Measurements from ENCODE around the gene KCNK10.

Gene KCNK10, protein sequence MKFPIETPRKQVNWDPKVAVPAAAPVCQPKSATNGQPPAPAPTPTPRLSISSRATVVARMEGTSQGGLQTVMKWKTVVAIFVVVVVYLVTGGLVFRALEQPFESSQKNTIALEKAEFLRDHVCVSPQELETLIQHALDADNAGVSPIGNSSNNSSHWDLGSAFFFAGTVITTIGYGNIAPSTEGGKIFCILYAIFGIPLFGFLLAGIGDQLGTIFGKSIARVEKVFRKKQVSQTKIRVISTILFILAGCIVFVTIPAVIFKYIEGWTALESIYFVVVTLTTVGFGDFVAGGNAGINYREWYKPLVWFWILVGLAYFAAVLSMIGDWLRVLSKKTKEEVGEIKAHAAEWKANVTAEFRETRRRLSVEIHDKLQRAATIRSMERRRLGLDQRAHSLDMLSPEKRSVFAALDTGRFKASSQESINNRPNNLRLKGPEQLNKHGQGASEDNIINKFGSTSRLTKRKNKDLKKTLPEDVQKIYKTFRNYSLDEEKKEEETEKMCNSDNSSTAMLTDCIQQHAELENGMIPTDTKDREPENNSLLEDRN

GRCh38 chr14:88323086-88323522 is at the start of gene KCNK10:
Gene KCNK10 (minus strand): TSS chr14:88323269. CDS start chr14:88322798, 471 bp downstream.
- no peak for DNase-seq

GRCh38 chr14:88369496-88369895 is 46.4 kb upstream of the KCNK10 start:
- no peak for DNase-seq

- no peak for DNase-seq
Measured at GRCh38 chr14:88364710-88365413, 41.8 kb upstream of the KCNK10 start.

DNA sequence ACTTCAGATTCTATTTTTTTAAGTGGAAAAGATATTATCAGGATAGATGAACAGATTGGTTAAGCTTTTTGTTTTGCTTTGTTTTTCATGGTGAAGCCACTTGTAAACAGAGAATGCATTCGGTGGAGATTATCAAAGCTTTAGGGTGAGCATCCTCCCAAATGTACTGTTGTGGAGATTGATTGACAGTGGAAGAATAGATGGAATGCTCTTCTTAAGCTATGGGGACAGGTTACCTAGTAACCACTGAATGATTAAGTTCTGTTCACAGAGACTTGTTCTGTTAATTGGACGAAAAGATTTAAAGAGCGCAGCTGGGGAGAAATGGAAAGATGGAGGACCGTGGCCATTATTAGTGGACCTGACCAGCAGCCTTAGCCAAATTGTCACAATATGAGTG is 40.6 kb upstream of the KCNK10 start:
- DNase-seq = no peak

GRCh38 chr14:88359500-88359899 is 36.4 kb upstream of the KCNK10 start:
- no peak for DNase-seq

GRCh38 chr14:88354358-88354757 is 31.3 kb upstream of the KCNK10 start:
- DNase-seq = no peak

GRCh38 chr14:88352698-88353097 is 29.6 kb upstream of the KCNK10 start:
- DNase-seq = no peak

- no peak for DNase-seq
Measured at GRCh38 chr14:88351966-88352691, 29.1 kb upstream of the KCNK10 start.

- no peak for DNase-seq
Measured at GRCh38 chr14:88348546-88348945, 25.5 kb upstream of the KCNK10 start.

DNA sequence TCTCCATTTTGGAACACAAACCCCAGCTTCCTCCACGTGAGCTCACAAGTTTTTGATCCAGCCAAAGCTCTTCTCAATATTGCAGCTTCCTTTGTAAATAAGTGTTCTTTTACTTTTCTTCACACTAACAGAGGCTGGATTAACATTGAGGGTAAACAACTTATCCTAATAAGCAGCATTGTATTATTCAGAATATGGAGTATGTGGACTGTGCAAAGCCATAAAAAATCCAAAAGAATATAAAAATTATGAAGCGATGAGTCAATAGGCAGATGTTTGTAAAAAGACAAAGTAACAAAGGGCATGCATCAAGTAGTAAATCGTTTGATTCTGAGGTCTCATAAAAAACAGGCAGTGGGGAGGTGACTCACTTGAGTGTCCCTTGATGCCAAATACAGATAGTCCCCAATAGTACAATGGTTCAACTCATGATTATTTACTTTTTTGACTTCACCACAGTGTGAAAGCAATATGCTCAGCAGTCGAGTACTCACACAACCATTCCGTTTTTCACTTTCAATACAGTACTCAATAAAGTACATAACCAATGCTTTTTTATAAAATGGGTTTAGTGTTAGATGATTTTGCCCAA is 23.1 kb upstream of the KCNK10 start:
- no peak for DNase-seq

DNA sequence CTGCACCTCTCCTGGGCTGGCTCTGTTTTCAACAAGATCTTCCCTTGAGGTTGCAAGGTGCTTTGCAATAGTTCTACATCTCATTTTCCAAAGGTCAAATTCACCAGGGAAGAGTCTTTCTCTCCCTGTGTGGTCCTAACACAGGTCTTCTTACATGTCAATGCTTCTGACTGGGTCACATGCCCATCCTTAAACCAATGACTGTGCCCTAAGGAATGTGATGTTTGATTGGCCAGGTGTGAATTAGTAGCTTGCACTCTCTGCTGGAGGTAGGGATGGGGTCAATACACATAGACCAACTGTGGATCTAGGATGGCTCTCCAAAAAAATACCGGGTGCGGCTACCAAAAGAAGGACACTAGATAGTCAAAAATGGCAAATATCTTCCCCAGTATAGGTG is 19.9 kb upstream of the KCNK10 start:
- no peak for DNase-seq

DNA sequence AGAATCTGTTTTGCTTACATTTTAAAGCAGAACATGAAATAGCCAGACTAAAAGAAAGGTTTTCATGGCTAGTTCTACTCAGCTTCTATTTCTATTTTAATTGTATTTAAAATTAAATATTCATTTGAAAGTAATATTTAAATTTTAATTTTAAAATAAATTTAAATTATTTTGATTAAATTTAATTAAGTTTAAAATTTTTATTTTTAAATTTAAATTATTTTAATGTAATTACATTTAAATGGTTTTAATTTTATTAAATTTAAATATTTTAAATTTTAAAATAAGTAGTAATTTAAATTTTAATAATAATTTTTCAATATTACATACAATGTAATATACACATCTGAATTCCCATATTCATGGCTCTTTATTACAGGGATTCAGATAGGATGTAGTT is 17.3 kb upstream of the KCNK10 start:
- DNase-seq = no peak

- no peak for DNase-seq
Measured at GRCh38 chr14:88333036-88333435, 10.0 kb upstream of the KCNK10 start.

DNA sequence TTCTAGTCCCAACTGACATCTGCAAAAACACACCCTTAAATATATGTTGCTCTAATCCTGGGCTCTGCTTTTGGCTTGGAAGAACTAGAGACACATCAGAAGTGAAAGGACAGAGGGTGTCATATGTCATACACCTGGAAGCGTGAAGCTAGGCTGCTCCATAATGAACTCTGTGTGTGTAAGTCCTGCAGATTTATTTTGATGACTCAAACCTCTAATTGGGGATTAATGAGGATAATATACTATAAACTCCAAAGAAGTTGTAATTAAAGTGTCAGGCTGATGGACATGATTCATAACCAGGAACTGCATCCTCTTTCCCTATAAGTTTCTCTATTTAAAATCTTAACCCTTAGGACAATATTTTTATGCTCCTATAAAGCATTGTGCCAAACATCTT is 4.4 kb upstream of the KCNK10 start:
- DNase-seq = no peak

- no peak for DNase-seq
Measured at GRCh38 chr14:88326352-88327103, 3.5 kb upstream of the KCNK10 start.

GRCh38 chr14:88325883-88326282 is 2.8 kb upstream of the KCNK10 start:
- no peak for DNase-seq

- no peak for DNase-seq
Measured at GRCh38 chr14:88324930-88325329, 1.9 kb upstream of the KCNK10 start.

DNA sequence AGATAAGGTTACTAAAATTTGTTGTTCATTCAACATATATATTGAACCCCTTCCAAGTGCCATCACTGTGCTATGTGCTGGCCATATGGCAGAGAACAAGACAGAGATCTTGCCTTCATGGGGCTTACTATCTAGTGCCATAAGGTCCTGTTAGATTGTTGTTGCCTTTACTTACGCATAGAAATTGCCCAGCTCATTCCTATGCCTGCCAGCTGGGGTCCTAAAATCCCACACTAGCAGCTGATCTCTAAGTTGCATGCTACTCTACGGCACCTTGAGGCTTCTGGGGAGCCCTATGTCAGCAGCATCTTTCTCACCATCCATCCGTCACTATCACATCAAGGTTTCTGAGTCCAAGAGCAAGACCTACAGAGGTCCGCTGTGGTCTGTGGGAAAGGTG is 1.4 kb upstream of the KCNK10 start:
- DNase-seq = no peak

- no peak for DNase-seq
Measured at GRCh38 chr14:88323523-88324199, 592 bp upstream of the KCNK10 start.

DNA sequence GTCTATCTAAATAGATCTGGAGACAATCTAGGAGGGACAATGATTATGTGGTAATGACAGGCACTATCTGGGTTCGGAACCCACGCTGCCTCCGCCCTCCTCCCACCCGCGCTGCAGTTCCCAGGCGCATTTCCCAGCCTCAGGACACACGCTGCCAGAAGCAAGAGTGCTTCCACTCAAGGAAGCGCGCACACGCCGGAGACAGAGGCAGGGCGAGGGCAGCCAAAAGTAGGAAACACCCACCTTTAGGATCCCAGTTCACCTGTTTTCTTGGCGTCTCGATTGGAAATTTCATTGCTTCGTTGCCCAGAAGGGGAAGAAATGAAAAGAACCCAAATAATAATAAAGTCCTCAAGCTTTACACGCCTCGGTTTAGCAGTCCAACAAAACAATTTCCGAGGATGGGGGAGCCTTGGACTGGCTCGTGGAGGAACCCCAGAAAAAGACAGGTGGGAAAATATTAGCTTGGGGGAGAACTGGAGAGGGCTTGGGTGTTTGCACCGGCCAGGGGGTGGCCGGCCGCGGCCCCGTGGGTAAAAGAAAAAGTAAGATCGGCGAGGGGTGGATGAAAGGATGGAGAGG is 474 bp downstream of the KCNK10 start:
- no peak for DNase-seq

Data from activated CD4-positive, alpha-beta T cell treated with anti-CD3 and anti-CD28 coated beads, Interleukin-2, amount 50 U/mL, for 1 hour (primary cell).